AG08396 (cell line): ENCODE data around the gene TXLNB.

ENCODE experiments used
- DNase-seq: peaks from one replicate; pipeline ENCODE4 v3.0.0; 2012; ENCODE audit warnings: low spot score, mixed read lengths

TXLNB gene

DNA sequence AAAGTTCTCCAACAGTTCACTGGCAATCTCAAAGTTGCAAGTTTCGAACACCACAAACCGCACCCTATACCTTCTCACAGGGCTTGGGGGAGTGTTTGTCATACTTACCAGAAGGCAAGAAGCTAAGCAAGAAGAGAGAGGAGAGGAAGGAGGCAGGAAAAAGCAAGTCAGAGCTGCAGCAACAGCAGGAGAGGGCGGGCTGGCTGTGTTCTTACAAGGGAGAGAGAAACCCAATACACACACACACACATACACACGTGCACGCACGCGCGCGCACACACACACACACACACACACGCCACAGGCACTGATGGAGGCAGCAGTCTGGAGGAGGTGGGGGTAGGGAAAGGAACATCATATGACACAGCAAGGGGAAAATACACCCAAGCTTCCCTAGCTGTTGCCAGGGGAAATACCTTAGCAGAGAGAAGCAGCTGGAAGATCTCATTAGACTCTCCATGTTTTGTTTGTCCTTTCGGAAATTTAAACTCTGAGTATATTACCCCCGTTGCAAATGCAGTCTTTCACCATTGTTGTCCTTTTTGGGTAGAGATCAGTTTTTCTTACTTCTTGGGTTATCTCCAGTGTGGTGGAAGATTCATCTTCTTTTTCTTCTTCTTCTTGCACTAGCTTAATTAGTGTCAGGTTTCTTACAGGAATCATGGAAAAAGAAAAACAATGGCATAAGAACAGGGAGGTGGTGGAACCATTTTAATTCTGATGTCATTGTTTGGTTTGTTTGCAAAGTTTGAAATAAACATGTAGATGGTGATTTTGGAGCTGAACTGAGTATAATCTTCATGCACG is at the start of gene TXLNB:
TXLNB (minus strand) TSS at position 186 of the 807 bp plus-strand sequence. CDS start 3,099 bp downstream, outside the sequence.
- DNase-seq: peak; percentile 66

DNA sequence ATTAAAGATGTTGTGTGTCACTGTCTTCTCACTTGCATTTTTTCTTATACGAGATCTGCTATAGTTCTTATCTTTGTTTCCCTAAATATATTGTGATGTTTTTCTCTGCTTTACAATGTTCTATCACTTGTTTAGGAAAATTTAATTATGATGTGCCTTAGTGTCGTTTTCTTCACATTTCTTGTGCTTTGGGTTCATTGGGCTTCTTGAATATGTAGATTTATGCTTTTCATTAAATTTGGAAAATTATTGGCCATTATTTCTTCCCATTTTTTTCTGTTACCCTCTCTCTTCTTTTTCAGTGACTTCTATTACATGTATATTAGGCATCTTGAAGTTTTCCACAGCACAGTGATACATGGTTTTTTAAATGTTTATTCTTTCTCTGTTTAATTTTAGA is 49.3 kb upstream of the TXLNB start:
- DNase-seq: no peak

DNA sequence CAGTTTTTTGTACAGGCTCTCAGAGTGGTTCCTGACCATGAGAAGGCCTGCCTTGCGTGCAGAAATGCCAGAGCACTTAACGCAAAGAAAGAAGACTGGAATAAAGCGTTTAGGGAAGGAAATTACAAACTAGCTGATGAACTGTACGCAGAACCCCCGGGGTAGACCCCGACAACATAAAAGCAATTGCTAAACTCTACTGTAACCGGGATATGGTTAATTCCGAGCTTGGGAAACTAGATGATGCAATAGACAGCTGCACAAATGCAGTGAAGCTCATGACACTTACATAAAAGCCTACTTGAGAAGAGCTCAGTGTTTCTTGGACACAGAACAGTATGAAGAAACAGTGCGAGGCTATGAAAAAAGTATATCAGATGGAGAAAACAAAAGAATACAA is 47.0 kb upstream of the TXLNB start:
- DNase-seq: no peak

DNA sequence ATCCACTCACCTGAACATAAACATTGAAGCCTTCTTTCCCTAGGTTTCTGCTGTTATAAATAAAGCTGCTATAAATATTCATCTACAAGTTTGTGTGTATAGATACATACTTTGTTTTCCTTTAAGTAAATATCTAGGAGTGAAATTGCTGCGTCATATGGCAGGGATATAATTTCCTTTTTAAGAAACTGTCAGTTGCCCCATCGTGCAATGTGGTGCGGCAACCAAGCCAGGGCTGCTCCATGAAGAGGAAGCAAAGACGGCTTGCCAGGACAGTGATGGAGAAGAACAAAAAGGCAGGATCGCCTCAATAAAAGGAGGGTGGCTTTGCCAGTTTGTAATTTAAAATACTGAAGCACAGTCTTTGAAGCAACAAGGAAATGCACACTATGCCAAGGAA is 46.0 kb upstream of the TXLNB start:
- no peak for DNase-seq

DNA sequence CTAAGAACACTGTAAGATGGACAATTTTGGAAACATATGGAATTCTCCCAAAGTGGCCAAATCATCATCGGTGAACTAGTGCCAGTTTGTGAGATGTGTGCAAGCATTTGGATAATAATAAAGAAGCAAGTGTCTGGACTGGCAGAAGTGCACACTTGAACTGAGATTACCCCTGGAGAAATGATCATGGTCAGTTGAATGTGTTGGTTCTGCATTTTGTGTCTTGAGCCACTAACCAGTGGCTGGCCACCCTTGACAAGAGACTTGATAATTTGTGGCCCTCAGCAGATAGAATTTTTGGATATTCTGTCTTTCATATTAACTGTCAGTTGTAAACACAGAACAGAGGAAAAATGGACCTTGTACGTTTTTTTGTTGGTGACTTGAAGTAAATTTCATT is 45.2 kb upstream of the TXLNB start:
- no peak for DNase-seq

DNA sequence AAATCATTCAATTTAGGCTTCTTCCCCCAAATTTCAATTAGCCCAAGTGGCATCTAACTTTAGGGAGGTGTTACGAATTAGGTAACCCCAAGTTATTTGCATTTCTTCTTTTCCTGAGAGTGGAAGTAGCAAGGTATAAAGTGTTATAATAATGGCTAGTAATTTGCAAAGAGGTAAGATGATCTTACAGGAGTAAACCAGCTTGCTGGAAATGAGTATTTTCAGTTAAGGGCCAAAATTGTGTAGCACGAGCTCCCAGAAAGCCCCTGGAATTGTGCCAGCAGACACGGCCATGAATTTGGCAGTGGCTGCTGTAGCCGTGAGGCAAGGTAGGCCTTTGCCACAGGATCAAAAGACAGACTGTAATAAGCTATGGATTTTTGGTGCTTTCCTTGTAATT is 44.7 kb upstream of the TXLNB start:
- no peak for DNase-seq

DNA sequence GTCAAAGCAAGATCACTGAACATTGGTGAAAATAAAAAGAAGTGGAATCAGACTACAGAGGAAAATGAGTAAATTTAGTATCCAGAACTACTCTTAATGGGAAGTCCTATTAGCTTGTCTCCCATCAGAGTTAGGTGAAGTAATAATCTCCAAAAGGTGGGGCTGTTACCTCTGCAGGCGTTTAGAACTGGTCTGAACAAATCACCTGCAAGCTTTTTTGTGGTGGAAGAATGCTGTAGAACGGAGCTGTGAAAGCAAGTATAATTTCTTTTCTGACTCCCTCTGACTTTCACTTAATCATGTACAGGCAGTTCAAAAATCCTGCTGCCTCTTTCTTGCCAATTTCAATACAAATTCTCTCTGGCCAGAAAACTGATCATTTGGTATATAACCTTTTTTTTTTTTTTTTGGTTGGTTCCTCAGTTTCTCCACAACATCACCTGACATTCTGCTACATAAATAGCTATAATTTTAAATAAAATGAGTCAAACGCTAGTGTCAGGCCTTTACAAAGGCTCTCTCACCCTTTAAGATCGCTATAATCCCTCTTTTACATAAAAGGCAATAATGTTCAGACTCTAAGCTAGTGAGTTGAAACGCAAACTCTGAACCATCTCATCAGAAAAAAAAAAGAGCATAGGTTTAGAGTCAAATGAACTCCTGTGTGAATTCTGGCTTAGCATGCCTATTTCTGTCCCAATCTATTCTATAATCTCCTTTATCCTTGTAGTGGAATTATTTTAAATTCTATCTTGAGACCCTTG is 43.8 kb upstream of the TXLNB start:
- no peak for DNase-seq

DNA sequence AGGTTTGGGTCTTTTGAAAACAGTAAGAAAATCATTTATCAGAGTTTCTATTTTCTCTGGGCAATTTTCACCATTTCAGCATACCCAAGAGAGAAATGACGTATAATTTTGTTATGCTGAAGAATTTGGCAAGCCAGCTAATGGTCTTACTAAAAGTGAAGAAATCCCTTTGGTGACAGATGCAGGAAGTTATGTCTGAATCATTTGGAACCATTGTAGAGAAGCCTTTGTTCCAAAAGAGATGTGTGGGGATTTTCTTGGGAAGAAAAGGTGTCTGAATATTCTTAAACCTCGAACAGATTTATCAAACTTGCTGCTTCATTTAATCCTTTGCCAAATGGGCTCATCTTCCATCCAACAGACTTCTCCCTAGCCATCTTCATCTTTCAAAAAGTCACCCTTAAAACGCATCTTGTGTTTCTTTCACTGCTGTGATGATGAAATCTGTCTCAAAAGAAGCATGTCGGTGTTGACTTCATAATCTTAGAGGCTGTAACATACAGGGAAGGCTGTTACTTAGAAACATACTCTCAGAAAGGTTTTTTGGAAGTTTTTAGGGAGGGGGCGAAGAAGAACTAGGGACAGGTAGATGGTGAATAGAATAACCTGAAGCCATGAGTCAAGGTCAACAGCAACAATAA is 43.1 kb upstream of the TXLNB start:
- peak; percentile 60 for DNase-seq

DNA sequence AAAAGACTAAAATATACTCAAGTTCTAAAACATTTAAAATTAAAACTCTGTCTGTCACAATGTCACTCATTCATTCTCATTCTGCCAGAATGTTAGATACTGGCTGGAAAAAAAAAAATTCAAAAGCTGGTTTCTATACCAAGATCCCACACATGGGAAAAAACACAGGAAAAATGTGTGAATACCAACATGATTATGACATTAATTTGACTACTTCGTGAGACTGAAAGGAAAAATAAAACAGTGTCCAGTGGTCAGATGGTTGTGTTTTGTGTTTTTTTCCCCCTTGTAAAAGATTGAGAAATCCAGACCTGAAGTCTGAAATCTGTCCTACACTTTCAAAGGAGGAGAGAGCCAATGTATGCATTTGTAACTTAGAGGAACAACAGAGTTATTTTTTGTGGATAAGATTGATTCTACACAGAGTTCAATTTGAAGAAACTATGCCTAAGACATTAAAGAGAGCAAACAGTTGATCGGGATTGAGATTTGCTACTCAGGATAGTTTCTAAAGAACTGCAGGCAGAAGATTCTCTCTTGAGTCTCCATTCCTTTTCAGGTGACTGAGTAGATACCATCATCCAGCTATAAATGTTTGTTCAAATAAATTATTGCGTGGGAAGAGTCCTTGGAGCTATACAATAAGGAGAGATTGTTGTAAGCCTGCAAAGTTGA is 39.2 kb upstream of the TXLNB start:
- DNase-seq: no peak

DNA sequence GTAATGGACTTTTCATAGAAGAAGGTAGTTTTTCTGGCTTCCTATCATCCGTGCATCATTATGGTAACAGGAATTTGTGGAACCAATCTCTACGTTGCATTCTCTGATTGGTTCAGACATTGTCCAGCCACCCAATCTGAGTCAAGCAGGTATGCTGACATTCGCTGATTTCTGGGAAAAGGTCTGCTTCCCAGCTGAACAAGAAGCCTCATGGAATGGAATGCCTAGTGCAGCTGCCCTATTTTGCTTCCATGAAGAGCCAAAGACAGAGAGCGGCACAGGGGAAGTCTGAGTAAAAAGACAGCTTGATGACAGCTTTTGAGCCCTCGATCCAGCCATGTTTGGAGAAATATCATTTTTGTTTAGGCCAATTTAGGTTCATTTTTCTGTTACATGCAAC is 38.5 kb upstream of the TXLNB start:
- DNase-seq: no peak

DNA sequence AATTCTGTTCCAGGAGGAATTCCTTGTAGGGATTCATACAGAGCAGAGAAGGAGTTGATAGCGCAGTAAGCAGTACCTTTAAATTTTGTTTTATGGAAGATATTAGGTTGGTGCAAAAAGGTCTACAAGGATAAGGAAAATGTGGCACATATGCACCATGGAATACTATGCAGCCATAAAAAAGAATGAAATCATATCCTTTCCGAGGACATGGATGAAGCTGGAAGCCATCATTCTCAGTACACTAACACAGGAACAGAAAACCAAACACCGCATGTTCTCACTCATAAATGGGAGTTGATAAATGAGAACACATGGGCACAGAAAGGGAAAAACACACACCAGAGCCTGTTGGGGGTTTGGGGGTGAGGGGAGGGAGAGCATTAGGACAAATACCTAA is 37.4 kb upstream of the TXLNB start:
- no peak for DNase-seq

DNA sequence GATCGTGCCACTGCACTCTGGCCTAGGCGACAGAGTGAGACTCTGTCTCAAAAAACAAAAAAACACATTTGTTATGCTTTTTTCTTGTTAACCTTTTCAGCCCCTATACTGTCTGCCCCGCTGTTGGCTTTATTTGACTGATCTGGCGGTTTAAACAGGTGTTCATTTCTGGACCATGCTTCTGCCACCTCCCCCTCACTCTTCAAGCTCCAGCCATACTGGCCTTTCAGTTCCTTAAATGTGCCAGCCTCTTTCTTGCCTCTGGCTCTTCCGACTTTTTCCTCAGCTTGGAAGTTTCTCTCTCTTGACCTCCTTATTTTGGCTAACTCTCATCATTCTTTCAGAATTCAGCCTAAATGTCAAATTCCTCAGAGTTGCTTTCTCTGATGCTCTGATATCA is 35.2 kb upstream of the TXLNB start:
- no peak for DNase-seq

DNA sequence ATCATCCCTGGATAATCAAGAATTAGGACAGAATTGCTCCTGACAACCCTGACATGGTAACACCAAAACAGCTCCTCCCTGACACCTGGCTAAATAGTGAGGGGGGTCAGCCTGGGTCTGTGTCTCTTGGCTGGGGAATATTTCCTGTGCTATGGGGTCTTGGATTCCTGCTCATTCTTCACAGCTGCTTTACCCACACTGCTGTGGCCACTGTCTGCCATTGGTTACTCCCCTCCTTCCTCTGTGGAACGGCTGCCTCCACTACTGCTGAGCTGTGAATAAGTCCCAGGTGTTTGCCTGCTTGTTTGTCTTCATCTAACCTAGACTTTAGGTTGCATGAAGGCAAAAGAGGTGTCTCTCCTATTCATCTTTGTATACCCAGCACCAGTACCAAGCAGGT is 33.9 kb upstream of the TXLNB start:
- DNase-seq: no peak

DNA sequence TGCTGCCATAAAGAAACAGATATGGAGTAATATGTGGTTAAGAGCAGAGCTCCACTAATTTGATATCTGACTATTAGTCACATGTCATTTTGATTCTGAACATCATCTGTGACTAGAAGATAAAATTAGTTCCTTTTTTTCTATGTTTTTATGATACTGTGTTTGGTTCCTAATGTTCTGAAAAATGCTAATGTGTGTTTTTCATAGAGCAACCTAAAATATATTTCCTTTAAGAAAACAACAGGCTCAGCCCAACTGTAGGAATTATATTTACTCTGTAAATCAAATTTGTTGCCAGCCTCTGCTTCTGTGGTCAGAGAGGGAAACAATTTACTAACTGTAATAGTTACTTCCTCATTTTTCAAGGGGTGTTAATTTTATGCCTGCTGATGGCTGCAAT is 33.3 kb upstream of the TXLNB start:
- DNase-seq: no peak

DNA sequence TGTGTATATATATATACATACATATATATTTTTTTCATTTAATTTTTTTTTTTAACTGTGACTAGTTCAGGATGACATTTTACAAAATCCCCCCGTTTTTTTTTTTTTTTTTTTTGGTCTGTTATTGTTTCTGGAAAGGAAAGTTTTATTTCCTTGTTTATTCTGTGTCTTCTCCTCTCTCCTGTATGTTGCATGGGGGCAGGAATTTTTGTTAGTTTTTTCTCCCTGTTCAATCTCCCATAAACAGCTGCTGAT is 32.4 kb upstream of the TXLNB start:
- DNase-seq: no peak

DNA sequence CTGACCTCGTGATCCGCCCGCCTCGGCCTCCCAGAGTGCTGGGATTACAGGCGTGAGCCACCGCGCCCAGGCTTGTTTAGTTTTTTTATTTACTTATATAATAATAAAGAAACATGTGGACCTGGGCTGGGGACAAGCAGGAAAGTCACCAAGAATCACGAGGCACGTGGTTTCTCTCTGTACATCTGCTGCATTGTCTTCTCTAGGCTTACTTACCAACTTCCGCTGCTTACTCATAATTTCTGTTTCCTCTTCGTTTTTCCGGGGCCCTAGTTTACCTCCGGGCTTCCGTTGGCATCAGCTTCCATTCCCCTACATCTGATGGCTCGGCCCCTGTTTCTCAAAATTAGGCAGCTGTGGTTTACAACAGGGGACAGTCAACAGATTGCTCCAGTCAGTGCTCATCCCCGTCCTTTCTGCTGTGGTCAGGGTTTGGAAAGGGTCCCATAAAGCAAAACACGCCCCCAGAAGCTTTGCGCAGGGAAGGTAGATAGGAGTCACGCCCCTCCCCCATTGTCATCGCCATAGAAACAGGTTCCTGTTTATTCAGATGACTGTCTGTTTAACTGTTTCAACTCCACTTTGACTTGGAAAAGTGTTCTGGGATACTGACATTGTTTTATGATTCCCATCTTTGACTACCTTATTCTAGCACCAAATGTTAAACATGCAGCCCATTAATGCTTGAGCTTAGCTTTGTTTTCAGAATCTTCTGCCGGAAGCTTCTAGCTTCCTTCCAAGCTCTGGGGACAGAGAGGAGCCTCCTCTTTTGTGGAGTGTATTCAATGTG is 31.9 kb upstream of the TXLNB start:
- DNase-seq: peak; percentile 55

DNA sequence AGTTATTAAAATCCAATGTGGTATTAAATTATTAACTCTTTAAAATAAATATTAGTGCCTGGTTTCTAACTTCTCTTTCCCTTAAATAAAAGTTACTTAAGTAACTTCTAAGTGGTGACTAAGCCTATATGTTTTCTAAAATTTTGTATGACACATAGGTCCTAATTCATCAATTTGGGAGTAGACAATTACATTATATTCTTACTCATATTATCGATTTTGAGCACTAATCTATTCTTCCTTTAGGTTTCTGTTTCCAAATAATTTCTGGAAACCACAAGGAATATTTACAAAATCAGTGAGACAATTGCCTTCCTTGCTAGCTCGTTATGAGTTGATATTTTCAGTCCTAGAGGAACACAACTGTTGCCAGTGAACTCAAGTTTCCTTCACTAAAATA is 28.3 kb upstream of the TXLNB start:
- DNase-seq: no peak

DNA sequence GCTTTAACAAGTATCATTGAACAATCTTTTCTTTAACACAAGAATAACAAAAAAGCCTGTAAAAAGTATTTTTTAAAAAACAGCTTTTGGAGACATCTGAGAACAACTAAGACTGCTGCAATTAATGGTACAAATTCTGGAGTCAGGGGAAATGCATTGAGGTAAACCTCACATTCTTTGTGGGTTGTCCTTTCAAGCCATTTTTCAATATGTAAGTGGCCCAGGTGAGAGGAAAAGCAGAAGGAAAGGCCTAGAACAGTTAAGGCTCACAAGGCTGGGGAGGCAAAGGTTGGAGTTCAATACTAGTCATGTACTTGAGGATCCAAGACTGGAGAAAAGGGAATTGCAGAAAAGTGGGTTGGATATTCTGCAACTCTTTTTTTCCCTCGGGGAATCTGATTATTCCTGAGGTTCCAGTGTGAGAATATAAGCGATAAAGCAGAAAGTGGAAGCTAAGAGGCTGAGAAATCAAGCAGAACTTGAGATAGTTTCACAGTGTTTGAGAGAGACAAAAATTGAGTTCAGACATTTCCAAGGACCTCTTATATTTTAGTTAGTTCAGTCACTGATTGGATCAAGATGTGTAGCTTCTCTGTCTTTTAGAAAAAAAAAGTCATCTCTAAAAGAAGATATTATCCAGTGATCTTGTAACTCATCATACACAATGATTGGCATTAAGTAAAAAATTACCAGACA is 25.0 kb upstream of the TXLNB start:
- DNase-seq: no peak

DNA sequence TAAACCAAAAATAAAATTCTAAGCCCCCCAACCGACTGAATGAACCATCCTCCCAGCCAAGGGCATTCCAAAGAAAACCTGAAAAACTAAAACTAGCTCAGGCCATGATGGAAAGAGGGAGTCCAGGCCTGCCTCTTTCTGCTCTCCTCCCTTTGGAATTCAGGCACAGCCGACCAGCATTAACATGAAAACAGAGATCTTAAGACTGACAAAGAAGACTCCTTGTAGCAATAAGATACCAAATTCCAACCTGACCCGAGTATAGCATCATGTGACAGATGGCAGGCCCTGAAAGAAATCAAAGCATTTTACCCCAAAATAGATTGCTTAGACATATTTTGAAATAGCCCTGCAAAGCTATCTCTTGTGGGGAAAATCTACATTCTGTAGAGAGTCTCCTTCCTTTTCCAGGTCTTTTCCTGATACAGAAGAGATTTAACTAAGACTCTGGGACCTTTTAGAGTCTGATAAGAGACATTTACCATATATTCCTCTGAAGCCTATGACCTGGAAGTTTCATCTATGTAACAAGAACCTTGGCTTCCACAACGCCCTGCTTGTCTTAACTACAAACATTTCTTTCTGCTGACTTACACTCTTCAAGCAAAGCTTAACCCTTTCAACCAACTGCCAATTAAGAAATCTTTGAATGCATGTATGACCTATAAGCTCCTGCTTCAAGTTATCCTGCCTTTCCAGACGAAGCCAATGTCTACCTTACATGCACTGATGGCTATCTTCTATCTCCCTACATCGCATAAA is 22.2 kb upstream of the TXLNB start:
- no peak for DNase-seq

DNA sequence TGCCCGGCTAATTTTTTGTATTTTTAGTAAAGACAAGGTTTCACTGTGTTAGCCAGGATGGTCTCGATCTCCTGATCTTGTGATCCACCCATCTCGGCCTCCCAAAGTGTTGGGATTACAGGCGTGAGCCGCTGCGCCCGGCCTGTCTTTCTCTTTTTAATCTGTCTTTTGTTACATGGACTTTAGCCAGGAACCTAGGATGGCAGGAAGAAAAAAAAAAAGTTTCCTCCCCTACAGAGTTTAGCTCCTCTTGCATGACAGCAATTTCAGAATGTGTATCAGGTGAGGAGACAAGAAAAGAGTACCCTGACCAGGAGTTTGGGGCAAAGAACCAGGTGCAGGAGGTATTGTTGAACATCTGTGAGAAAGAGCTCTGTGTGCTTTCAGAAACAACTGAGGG is 21.4 kb upstream of the TXLNB start:
- DNase-seq: no peak

DNA sequence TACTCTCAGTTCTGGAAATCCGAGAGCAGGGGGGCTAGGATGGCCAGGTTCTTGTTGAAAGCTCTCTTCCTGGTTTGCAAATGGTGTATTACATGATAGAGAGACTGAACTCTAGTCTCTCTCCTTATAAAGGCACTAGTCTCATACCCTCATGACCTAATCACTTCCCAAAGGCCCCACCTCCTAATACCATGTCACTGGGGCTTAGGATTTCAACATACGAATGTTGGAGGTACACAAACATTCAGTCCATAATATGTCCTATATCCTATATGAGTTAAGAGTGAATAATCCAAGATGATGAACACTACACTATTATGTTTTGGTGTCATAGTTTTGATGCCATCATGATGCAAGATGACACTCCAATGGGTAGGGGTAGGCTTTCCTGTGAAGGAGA is 20.0 kb upstream of the TXLNB start:
- DNase-seq: no peak
